BJ (cell line): ENCODE results near the gene ATP6V0E1. TPM values are rescaled to one million over a fixed set of nuclear protein-coding genes. Genes with fewer than 3 reads are reported as not detected.

Experiments
- CTCF ChIA-PET: fragments of 350-600 bp; formaldehyde crosslinking; extraction: SDS; loops from one replicate; lab custom pipeline; 2021; ENCODE audit warnings: antibody characterized with exemption, inconsistent platforms; lab: Yijun Ruan, JAX
- POLR2A ChIA-PET: fragments of 300-600 bp; sonication (Branson Sonifier 250); formaldehyde crosslinking; extraction: SDS; loops from one replicate; lab custom pipeline; 2021; ENCODE audit warnings: antibody characterized with exemption; lab: Charles Lee
- DNase-seq: peaks from one replicate; pipeline ENCODE4 v3.0.0-alpha.2; 2011; ENCODE audit warnings: low read depth
- H3K27me3 ChIP-seq: 2 replicates; pipeline ENCODE4 v1.6.0; 2011; ENCODE audit warnings: low read length; ENCODE audit not compliant: control insufficient read depth, insufficient read depth
- H3K36me3 ChIP-seq: 2 replicates; pipeline ENCODE4 v1.5.1; 2011; ENCODE audit warnings: low read length; ENCODE audit not compliant: control insufficient read depth, insufficient read depth
- H3K4me3 ChIP-seq: 2 replicates; pipeline ENCODE4 v1.5.1; 2011; ENCODE audit warnings: low read depth, mild to moderate bottlenecking, control low read depth, low read length
- CTCF ChIP-seq: IDR thresholded peaks from 2 replicates; pipeline ENCODE4 v1.5.1; 2011; ENCODE audit warnings: low read depth, mild to moderate bottlenecking, control low read depth, inconsistent platforms, low read length, moderate library complexity; ENCODE audit not compliant: insufficient read depth
- polyA plus RNA-seq: library from polyadenylated mRNA; depleted of rRNA; stranded (reverse); fragments of >200 nt; gene quantifications from 2 replicates; pipeline ENCODE4 v1.2.3, GENCODE V29; 2011

Gene ATP6V0E1
- polyA plus RNA-seq, 1 experiment = 491 TPM

DNA sequence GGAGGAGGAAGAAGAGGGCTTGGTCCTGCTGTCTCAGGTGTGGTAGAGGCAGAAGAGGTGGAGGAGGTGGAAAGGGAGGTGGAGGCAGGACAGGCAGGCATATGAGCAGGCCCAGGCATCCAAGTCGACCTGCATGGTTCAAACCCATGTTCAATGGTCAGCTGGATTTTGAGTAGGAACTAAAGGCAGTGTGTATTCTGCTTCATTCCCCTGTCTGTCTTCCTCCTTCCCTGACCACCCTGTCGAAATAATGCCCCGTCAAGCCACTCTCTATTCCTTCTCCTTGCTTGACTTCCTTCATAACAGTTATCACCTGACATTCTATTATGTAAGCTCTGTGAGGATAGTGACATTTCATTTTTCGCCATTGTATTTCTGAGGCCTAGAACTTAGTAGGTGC, 34.8 kb downstream of the ATP6V0E1 start:
- H3K4me3 ChIP-seq = no peak overlapping the region
- DNase-seq = no peak
- POLR2A ChIA-PET = no interaction called here
- peaks cover 4% of the 10 kb centered on the region; the same call in 1 of the 2 replicates for H3K36me3 ChIP-seq
- no peaks in the 10 kb centered on the region for H3K27me3 ChIP-seq
- CTCF ChIA-PET = interaction anchor here (1.3 kb wide), 2 partner anchors 11 to 48 kb away, joined by 3 to 6 read pairs; no protein-coding TSS in a partner anchor
- no peak for TF ChIP-seq CTCF

DNA sequence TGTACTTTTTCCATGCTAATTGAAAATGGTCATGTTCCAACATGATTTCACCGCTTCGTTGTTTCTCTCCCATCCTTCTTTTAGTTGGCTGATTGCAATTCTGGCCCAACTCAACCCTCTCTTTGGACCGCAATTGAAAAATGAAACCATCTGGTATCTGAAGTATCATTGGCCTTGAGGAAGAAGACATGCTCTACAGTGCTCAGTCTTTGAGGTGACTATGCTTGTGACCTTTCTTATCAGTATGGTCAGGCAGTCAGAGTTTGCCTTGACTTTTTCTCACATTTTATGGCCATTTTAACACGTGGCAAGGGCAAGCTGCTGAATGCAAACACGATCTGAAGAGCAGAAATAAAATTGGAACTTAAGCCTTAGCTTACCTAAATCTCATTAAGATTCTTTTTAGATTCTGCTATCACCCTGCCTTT, 36.6 kb downstream of the ATP6V0E1 start:
- no peaks in the 10 kb centered on the region for H3K27me3 ChIP-seq
- peaks cover 4% of the 10 kb centered on the region; the same call in 1 of the 2 replicates for H3K36me3 ChIP-seq
- H3K4me3 ChIP-seq = no peak overlapping the region
- ChIA-PET CTCF (interaction anchor here (1.3 kb wide), 1 partner anchor 9 kb away, joined by 5 read pairs; no protein-coding TSS in a partner anchor), POLR2A (no interaction called here)
- TF ChIP-seq CTCF = no peak
- DNase-seq = no peak

DNA sequence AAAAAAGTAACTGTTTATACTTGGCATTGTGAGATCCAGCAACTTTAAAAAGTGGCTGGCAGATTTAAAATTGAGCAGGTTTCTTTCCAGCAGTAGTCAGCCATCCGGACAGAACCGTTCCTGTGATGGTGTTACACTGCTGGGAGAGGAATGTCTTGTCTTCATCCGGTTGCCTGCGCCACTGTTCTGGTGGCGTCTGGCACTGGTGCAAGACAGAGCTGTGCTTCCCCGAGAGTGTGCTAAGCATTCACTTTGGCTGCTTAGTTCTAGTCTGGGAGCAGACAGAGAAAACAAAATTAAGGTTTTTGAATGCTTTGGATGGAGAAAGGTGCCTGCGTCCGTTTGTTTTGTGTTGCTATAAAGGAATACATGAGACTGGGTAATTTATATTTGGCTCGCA, 37.1 kb downstream of the ATP6V0E1 start:
- CTCF ChIA-PET = interaction anchor here (1.3 kb wide), 1 partner anchor 10 kb away, joined by 5 read pairs; no protein-coding TSS in a partner anchor
- no peak overlapping the region for H3K4me3 ChIP-seq
- DNase-seq = no peak
- no peaks in the 10 kb centered on the region for H3K27me3 ChIP-seq
- POLR2A ChIA-PET = no interaction called here
- peaks cover 4% of the 10 kb centered on the region; the same call in 1 of the 2 replicates for H3K36me3 ChIP-seq
- TF ChIP-seq CTCF = no peak

GRCh38 chr5:173025651-173026050, 42.1 kb downstream of the ATP6V0E1 start:
- DNase-seq = no peak
- Histone ChIP-seq H3K36me3 (peaks cover 4% of the 10 kb centered on the region; the same call in 1 of the 2 replicates), H3K27me3 (no peaks in the 10 kb centered on the region), H3K4me3 (no peak overlapping the region)
- CTCF ChIA-PET = interaction anchor here (0.9 to 1.5 kb wide), 2 partner anchors 9 to 31 kb away, joined by 3 to 5 read pairs; no protein-coding TSS in a partner anchor
- POLR2A ChIA-PET = no interaction called here
- no peak for TF ChIP-seq CTCF

DNA sequence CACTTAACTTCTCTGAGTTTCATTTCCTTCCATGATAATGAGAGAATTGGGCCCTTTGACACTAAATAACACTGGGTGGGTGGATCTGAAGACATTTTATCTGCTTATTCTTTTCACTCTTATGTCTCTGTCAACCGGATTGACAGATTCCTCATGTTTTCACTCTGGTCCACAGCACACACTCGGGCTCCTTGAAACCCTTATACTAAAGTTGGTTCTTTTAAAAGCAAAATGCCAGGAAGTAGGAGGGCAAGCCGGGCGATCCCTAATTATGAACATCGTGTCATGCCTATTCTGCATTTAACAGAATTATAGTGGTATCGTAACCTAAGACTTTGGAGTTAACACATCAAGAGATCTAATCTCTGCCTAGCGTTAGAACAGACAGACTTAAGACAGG, 44.3 kb downstream of the ATP6V0E1 start:
- CTCF ChIA-PET = interaction anchor here (0.7 kb wide), 1 partner anchor 11 kb away, joined by 4 read pairs; no protein-coding TSS in a partner anchor
- POLR2A ChIA-PET = no interaction called here
- no peaks in the 10 kb centered on the region for H3K27me3 ChIP-seq
- no peaks in the 10 kb centered on the region; the same call in 1 of the 2 replicates for H3K36me3 ChIP-seq
- TF ChIP-seq CTCF = no peak
- H3K4me3 ChIP-seq = no peak overlapping the region
- no peak for DNase-seq
